IPS DF 6.9 (cell line): ENCODE results near the gene SLC6A7.

Experiments used
- DNase-seq: peaks from one replicate; pipeline ENCODE4 v3.0.0-alpha.2; 2013; ENCODE audit warnings: low read depth, low spot score
- H3K27ac ChIP-seq: one replicate; pipeline ENCODE4 v1.5.1; 2013; ENCODE audit warnings: low read length, control low read depth
- H3K27me3 ChIP-seq: 2 replicates; pipeline ENCODE4 v1.6.1; 2013; ENCODE audit warnings: mild to moderate bottlenecking, low read length; ENCODE audit not compliant: control insufficient read depth, insufficient read depth
- H3K36me3 ChIP-seq: 2 replicates; pipeline ENCODE4 v1.6.1; 2013; ENCODE audit warnings: low read length; ENCODE audit not compliant: control insufficient read depth, insufficient read depth
- H3K4me1 ChIP-seq: 2 replicates; pipeline ENCODE4 v1.6.1; 2013; ENCODE audit warnings: low read length; ENCODE audit not compliant: control insufficient read depth, insufficient read depth
- H3K4me3 ChIP-seq: 2 replicates; pipeline ENCODE4 v1.5.1; 2013; ENCODE audit warnings: mild to moderate bottlenecking, low read length
- H3K9me3 ChIP-seq: 2 replicates; pipeline ENCODE4 v1.6.1; 2013; ENCODE audit warnings: low read length, inconsistent platforms; ENCODE audit not compliant: control insufficient read depth, insufficient read depth
- WGBS: extraction: QIAGEN DNeasy Blood & Tissue Kit; methylation state at CpG from one replicate; pipeline ENCODE4 v1.1.7; 2013; ENCODE audit warnings: mixed read lengths, missing lambda C conversion rate; ENCODE audit not compliant: insufficient read length, insufficient coverage; 5-methylcytosine and 5-hydroxymethylcytosine counted together

SLC6A7 gene

GRCh38 chr5:150182774-150183173 is 7.1 kb upstream of the SLC6A7 start:
- no CpG with 5 or more reads among the region's 10 CpGs for WGBS
- no peak for DNase-seq
- no peak overlapping the region for H3K4me3 ChIP-seq

GRCh38 chr5:150183436-150183835 is 6.4 kb upstream of the SLC6A7 start:
- H3K4me3 ChIP-seq, result no peak overlapping the region
- no peaks in the 10 kb centered on the region for H3K9me3 ChIP-seq
- H3K36me3 ChIP-seq, result no peaks in the 10 kb centered on the region
- peaks cover 8% of the 10 kb centered on the region; the same call in 1 of the 2 replicates for H3K4me1 ChIP-seq
- WGBS, result no CpG with 5 or more reads among the region's 12 CpGs
- H3K27ac ChIP-seq, result no peak overlapping the region
- no peak for DNase-seq
- peaks cover 10% of the 10 kb centered on the region for H3K27me3 ChIP-seq

More at GRCh38 chr5:150182774-150183173, 7.1 kb upstream of the SLC6A7 start:
- Histone ChIP-seq H3K9me3 (no peaks in the 10 kb centered on the region), H3K36me3 (no peaks in the 10 kb centered on the region), H3K4me1 (peaks cover 8% of the 10 kb centered on the region; the same call in 1 of the 2 replicates), H3K27me3 (peaks cover 4% of the 10 kb centered on the region), H3K27ac (no peak overlapping the region)

GRCh38 chr5:150184006-150184405 is 5.9 kb upstream of the SLC6A7 start:
- Histone ChIP-seq H3K36me3 (no peaks in the 10 kb centered on the region), H3K4me3 (no peak overlapping the region), H3K4me1 (peaks cover 8% of the 10 kb centered on the region; the same call in 1 of the 2 replicates), H3K27ac (no peak overlapping the region), H3K27me3 (peaks cover 16% of the 10 kb centered on the region), H3K9me3 (no peaks in the 10 kb centered on the region)
- DNase-seq, result no peak
- WGBS, result no CpG with 5 or more reads among the region's 2 CpGs

DNA sequence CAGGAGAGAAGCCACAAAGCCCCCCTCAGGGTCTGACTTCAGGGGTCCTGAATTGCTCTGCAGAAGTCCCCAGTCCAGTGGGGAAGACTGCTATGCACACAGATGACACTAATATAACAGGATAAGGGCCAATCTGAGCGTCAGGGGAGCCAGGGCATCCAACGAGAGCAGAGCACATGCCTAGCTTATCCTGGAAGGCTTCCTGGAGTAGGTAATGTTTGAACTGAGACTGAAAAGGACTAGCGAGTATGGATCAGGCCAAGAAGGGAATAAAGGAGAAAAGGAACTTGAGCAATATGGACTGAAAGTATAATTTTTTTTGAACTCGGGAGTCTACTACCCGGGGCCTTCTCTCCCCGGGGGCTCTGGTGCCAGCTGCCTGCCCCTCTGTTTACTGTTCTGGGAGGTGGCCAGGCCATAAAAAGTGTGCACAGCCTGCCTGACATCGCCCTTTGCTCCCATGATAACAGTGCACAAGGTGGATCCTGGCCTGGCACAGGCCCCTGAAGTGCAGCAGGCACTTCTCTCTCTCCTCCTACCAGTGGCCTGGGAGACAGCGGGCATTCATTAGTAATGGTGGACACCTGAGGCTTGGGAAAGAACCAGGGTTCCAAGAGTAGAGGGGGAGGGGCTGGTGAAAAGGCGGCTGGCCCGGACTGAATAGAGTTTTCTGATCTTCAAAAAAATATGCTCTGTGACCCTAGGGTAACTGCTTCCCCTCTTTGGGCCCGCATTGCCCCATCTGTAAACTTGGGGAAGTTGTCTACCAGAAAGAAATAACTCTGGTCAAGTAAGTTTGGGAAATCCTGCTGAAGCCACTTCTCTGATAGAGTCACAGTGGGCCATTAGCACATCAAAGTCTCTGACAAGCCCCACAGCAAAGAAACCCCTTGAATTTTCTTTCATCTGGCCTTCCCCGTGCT is 4.6 kb upstream of the SLC6A7 start:
- WGBS, result no CpG with 5 or more reads among the region's 12 CpGs
- no peak overlapping the region for H3K4me3 ChIP-seq
- no peaks in the 10 kb centered on the region for H3K9me3 ChIP-seq
- no peak for DNase-seq
- peaks cover 8% of the 10 kb centered on the region for H3K4me1 ChIP-seq
- H3K27ac ChIP-seq, result no peak overlapping the region
- H3K27me3 ChIP-seq, result peaks cover 29% of the 10 kb centered on the region
- no peaks in the 10 kb centered on the region; the same call in 1 of the 2 replicates for H3K36me3 ChIP-seq

DNA sequence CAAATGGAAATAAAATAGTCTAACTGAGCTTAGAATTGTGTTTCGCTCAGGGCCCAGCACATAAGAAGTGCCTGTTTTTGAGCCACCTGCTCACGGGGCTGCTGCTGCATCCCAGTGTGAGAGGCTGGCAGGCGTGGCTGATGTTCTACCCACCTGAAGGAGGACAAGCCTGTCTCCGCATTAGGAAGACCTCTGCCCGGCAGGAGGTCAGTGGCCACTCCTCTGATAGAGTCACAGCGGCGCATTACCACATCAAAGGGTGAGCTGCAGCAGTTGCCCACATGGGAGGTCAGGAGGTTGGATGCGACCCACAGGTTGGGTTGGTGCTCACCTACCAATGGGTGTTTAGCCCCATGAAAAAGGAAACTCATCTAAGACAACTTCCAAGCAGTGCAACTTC is 3.7 kb upstream of the SLC6A7 start:
- WGBS, result no CpG with 5 or more reads among the region's 8 CpGs
- peaks cover 37% of the 10 kb centered on the region for H3K27me3 ChIP-seq
- no peak overlapping the region for H3K4me3 ChIP-seq
- H3K4me1 ChIP-seq, result peaks cover 8% of the 10 kb centered on the region
- no peak overlapping the region for H3K27ac ChIP-seq
- no peaks in the 10 kb centered on the region for H3K9me3 ChIP-seq
- H3K36me3 ChIP-seq, result no peaks in the 10 kb centered on the region; the same call in 1 of the 2 replicates
- DNase-seq, result no peak

DNA sequence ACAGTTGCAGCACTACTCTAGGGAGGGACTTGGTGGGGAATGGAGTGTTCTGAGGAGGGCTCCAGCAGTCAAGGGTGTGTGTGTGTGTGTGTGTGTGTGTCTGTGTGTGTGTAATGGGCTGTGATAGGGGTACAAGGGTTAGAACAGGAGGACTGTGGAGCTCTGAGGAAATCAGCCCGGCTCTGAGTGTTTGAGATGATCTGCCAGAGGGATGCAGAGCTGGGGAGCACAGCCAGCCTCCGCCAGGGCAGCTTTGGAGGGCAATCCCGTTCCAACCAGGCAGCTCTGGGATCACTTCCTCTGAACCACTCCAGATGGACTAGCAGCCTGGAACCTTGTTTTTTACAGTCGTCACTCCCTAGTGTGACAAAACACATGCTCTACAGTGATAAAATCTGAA is 3.0 kb upstream of the SLC6A7 start:
- Histone ChIP-seq H3K4me1 (peaks cover 8% of the 10 kb centered on the region), H3K9me3 (no peaks in the 10 kb centered on the region), H3K4me3 (no peak overlapping the region), H3K27ac (no peak overlapping the region), H3K36me3 (no peaks in the 10 kb centered on the region; the same call in 1 of the 2 replicates), H3K27me3 (peaks cover 41% of the 10 kb centered on the region)
- no peak for DNase-seq
- no CpG with 5 or more reads among the region's 4 CpGs for WGBS

- H3K4me1 ChIP-seq, result peaks cover 8% of the 10 kb centered on the region
- no peaks in the 10 kb centered on the region for H3K9me3 ChIP-seq
- no peak for DNase-seq
- no CpG with 5 or more reads among the region's 3 CpGs for WGBS
- H3K36me3 ChIP-seq, result no peaks in the 10 kb centered on the region; the same call in 1 of the 2 replicates
- H3K27ac ChIP-seq, result no peak overlapping the region
- H3K27me3 ChIP-seq, result peaks cover 42% of the 10 kb centered on the region
- no peak overlapping the region for H3K4me3 ChIP-seq
Observed at GRCh38 chr5:150188146-150188842, 1.6 kb upstream of the SLC6A7 start.

- no peak for DNase-seq
- H3K36me3 ChIP-seq, result no peaks in the 10 kb centered on the region; the same call in 1 of the 2 replicates
- no peaks in the 10 kb centered on the region for H3K9me3 ChIP-seq
- H3K27ac ChIP-seq, result no peak overlapping the region
- H3K4me1 ChIP-seq, result peaks cover 8% of the 10 kb centered on the region
- peaks cover 42% of the 10 kb centered on the region for H3K27me3 ChIP-seq
- no peak overlapping the region for H3K4me3 ChIP-seq
- WGBS, result no CpG with 5 or more reads among the region's 3 CpGs
Observed at GRCh38 chr5:150189326-150189725, 536 bp upstream of the SLC6A7 start.

- Histone ChIP-seq H3K9me3 (no peaks in the 10 kb centered on the region), H3K27me3 (peaks cover 42% of the 10 kb centered on the region), H3K4me1 (peaks cover 6% of the 10 kb centered on the region), H3K27ac (no peak overlapping the region), H3K4me3 (peak overlapping the region; percentile 38; the same call in 1 of the 2 replicates), H3K36me3 (no peaks in the 10 kb centered on the region; the same call in 1 of the 2 replicates)
- no CpG with 5 or more reads among the region's 16 CpGs for WGBS
- no peak for DNase-seq
Observed at GRCh38 chr5:150190503-150190979, 679 bp downstream of the SLC6A7 start.

- no peak for DNase-seq
- WGBS, result no CpG with 5 or more reads among the region's 2 CpGs
- H3K27me3 ChIP-seq, result peaks cover 42% of the 10 kb centered on the region
- no peaks in the 10 kb centered on the region; the same call in 1 of the 2 replicates for H3K36me3 ChIP-seq
- no peak overlapping the region for H3K4me3 ChIP-seq
- no peaks in the 10 kb centered on the region for H3K9me3 ChIP-seq
- H3K4me1 ChIP-seq, result peaks cover 4% of the 10 kb centered on the region
- H3K27ac ChIP-seq, result no peak overlapping the region
Observed at GRCh38 chr5:150190987-150191386, 1.1 kb downstream of the SLC6A7 start.
